Gastrocnemius medialis (tissue), 4 donors: ENCODE measurements around the gene ATG2A.

ENCODE experiments used
- CTCF ChIP-seq, 5 experiments: fragments of 450-650 bp in 3 of 5; fragments of 200-600 bp in 2 of 5; sonication (generic) in 2 of 5; IDR thresholded peaks in 4 of 5; conservative IDR thresholded peaks in 1 of 5; 1 replicate in 4 of 5; 2 replicates in 1 of 5; pipeline ENCODE4 v1.5.1; 2016 to 2019; ENCODE audit warnings: antibody characterized with exemption in 5 of 5, mild to moderate bottlenecking in 3 of 5, moderate library complexity in 3 of 5
- POLR2A ChIP-seq, 2 donors: fragments of 450-650 bp; IDR thresholded peaks; one replicate each; pipeline ENCODE4 v1.6.1; 2017; ENCODE audit warnings: antibody characterized with exemption in 2 of 2, mild to moderate bottlenecking in 2 of 2, moderate library complexity in 2 of 2

GRCh38 chr11:64908766-64909165 is 8.2 kb downstream of the ATG2A start:
- TF ChIP-seq POLR2A (IDR thresholded peaks at IDR 0.05) (no peak), CTCF (IDR thresholded peaks at IDR 0.05 in 4 of 5, conservative IDR thresholded peaks at IDR 0.05 in 1 of 5) (no peak)
